Liver (tissue), 9 donors: ENCODE results near the gene PGC. TPM values are rescaled to one million over a fixed set of nuclear protein-coding genes. Genes with fewer than 3 reads are reported as not detected.
A peak's percentile ranks its signal among the peaks of the same experiment; 100 is the strongest.

Experiments
- DNase-seq: peaks from one replicate; pipeline ENCODE4 v3.0.0-alpha.2; 2017; ENCODE audit warnings: low spot score
- H3K27ac ChIP-seq, 2 donors: one replicate each; pipeline ENCODE4 v1.7.0; 2013; ENCODE audit warnings: inconsistent platforms in 2 of 2, low read length in 2 of 2, control low read depth in 1 of 2, low read depth in 1 of 2, mild to moderate bottlenecking in 1 of 2
- H3K27me3 ChIP-seq, 4 donors: one replicate each; pipeline versions ENCODE4 v1.6.1 to v1.7.0; 2013; ENCODE audit warnings: low read length in 3 of 4, inconsistent platforms in 1 of 4, mild to moderate bottlenecking in 1 of 4, moderate library complexity in 1 of 4; ENCODE audit not compliant: control insufficient read depth in 4 of 4, insufficient read depth in 4 of 4
- H3K36me3 ChIP-seq, 4 donors: one replicate each; pipeline versions ENCODE4 v1.6.1 to v1.7.0; 2013; ENCODE audit warnings: low read length in 3 of 4, mild to moderate bottlenecking in 3 of 4, low read depth in 1 of 4, moderate library complexity in 1 of 4; ENCODE audit not compliant: control insufficient read depth in 4 of 4, insufficient read depth in 3 of 4
- H3K4me1 ChIP-seq, 4 donors: one replicate each; pipeline versions ENCODE4 v1.6.1 to v1.7.0; 2013; ENCODE audit warnings: low read length in 3 of 4, mild to moderate bottlenecking in 3 of 4, moderate library complexity in 1 of 4; ENCODE audit not compliant: control insufficient read depth in 4 of 4, insufficient read depth in 4 of 4
- H3K4me3 ChIP-seq, 3 donors: one replicate each; pipeline versions ENCODE4 v1.6.1 to v1.7.0; 2013; ENCODE audit warnings: low read length in 3 of 3, control low read depth in 1 of 3, low read depth in 1 of 3, mild to moderate bottlenecking in 1 of 3
- H3K9ac ChIP-seq, 2 donors: one replicate each; pipeline ENCODE4 v1.7.0; 2013; ENCODE audit warnings: low read length in 2 of 2, mild to moderate bottlenecking in 2 of 2, moderate library complexity in 2 of 2, control low read depth in 1 of 2, low read depth in 1 of 2
- H3K9me3 ChIP-seq, 4 donors: one replicate each; pipeline versions ENCODE4 v1.6.1 to v1.7.0; 2013; ENCODE audit warnings: low read length in 3 of 4; ENCODE audit not compliant: control insufficient read depth in 4 of 4
- EGR1 ChIP-seq, 2 donors: IDR thresholded peaks; 2 replicates each; pipeline ENCODE4 v1.6.1; 2016 to 2018; ENCODE audit warnings: antibody characterized with exemption in 2 of 2, low read depth in 2 of 2
- FOXA1 ChIP-seq: IDR thresholded peaks from 2 replicates; pipeline ENCODE4 v1.6.1; 2016; ENCODE audit warnings: antibody characterized with exemption
- FOXA2 ChIP-seq: IDR thresholded peaks from 2 replicates; pipeline ENCODE4 v1.6.1; 2016; ENCODE audit warnings: antibody characterized with exemption
- GABPA ChIP-seq, 2 donors: IDR thresholded peaks in 1 of 2; conservative IDR thresholded peaks in 1 of 2; 2 replicates each; pipeline ENCODE4 v1.6.1; 2016; ENCODE audit warnings: antibody characterized with exemption in 2 of 2, mild to moderate bottlenecking in 1 of 2, moderate library complexity in 1 of 2
- HNF4A ChIP-seq, 2 donors: conservative IDR thresholded peaks; 2 replicates each; pipeline ENCODE4 v1.6.1; 2016; ENCODE audit warnings: antibody characterized with exemption in 2 of 2, mild to moderate bottlenecking in 2 of 2
- HNF4G ChIP-seq: IDR thresholded peaks from 2 replicates; pipeline ENCODE4 v1.6.1; 2016; ENCODE audit warnings: antibody characterized with exemption
- JUND ChIP-seq, 2 donors: IDR thresholded peaks; 2 replicates each; pipeline ENCODE4 v1.6.1; 2016; ENCODE audit warnings: antibody characterized with exemption in 2 of 2
- NR2F2 ChIP-seq: IDR thresholded peaks from 2 replicates; pipeline ENCODE4 v1.6.1; 2016; ENCODE audit warnings: antibody characterized with exemption
- RAD21 ChIP-seq, 2 donors: IDR thresholded peaks; 2 replicates each; pipeline ENCODE4 v1.6.1; 2016; ENCODE audit warnings: antibody characterized with exemption in 2 of 2, mild to moderate bottlenecking in 2 of 2
- RXRA ChIP-seq, 2 donors: IDR thresholded peaks; 2 replicates each; pipeline ENCODE4 v1.6.1; 2017 to 2018; ENCODE audit warnings: antibody characterized with exemption in 2 of 2, mild to moderate bottlenecking in 1 of 2
- SP1 ChIP-seq: IDR thresholded peaks from 2 replicates; pipeline ENCODE4 v1.6.1; 2018; ENCODE audit warnings: antibody characterized with exemption, mild to moderate bottlenecking
- TAF1 ChIP-seq: conservative IDR thresholded peaks from 2 replicates; pipeline ENCODE4 v1.6.1; 2016; ENCODE audit warnings: antibody characterized with exemption, mild to moderate bottlenecking
- YY1 ChIP-seq: IDR thresholded peaks from 2 replicates; pipeline ENCODE4 v1.6.1; 2016; ENCODE audit warnings: antibody characterized with exemption, mild to moderate bottlenecking
- WGBS: extraction: QIAGEN DNeasy Blood & Tissue Kit; methylation state at CpG from one replicate; pipeline ENCODE4 v1.1.7; 2013; 5-methylcytosine and 5-hydroxymethylcytosine counted together
- polyA plus RNA-seq, 2 donors: library from polyadenylated mRNA; stranded (reverse) in 1 of 2; unstranded in 1 of 2; fragments of 200-250 nt in 1 of 2; fragments of >200 nt in 1 of 2; fragmentation: Nextera tagmentation in 1 of 2; extraction: Ambion mirVana in 1 of 2; gene quantifications; one replicate each; pipeline versions ENCODE4 v1.2.1 to v1.2.3, GENCODE V29; 2013 to 2015
- total RNA-seq, 2 donors: library from RNA; depleted of rRNA; stranded (reverse); fragments of >200 nt; gene quantifications; one replicate each; pipeline ENCODE4 v1.2.3, GENCODE V29; 2014
- TF ChIP-seq, protein P1 (sequence below): fragments of 150-350 bp; IDR thresholded peaks from 2 replicates; pipeline ENCODE4 v1.5.1; 2017; ENCODE audit warnings: improper control_type of control experiment, low read depth, low read length; ENCODE audit not compliant: missing input control
- TF ChIP-seq, protein P2 (sequence below): IDR thresholded peaks from 2 replicates; pipeline ENCODE4 v1.6.1; 2016; ENCODE audit warnings: antibody characterized with exemption
- TF ChIP-seq, protein P3 (sequence below): IDR thresholded peaks from 2 replicates; pipeline ENCODE4 v1.6.1; 2016; ENCODE audit warnings: antibody characterized with exemption
- TF ChIP-seq, protein P4 (sequence below): IDR thresholded peaks from 2 replicates; pipeline ENCODE4 v1.6.1; 2016; ENCODE audit warnings: antibody characterized with exemption, mild to moderate bottlenecking
- TF ChIP-seq, protein P5 (sequence below): IDR thresholded peaks from 2 replicates; pipeline ENCODE4 v1.6.1; 2016; ENCODE audit warnings: antibody characterized with exemption
- donor health status: healthy.
- donor health status: healthy.
- donor health status: healthy.
- donor health status: healthy.
- donor health status: healthy.

The PGC gene
- total and polyA plus RNA-seq, 4 donors, result 0.05 to 0.18 TPM; not detected in 2

DNA sequence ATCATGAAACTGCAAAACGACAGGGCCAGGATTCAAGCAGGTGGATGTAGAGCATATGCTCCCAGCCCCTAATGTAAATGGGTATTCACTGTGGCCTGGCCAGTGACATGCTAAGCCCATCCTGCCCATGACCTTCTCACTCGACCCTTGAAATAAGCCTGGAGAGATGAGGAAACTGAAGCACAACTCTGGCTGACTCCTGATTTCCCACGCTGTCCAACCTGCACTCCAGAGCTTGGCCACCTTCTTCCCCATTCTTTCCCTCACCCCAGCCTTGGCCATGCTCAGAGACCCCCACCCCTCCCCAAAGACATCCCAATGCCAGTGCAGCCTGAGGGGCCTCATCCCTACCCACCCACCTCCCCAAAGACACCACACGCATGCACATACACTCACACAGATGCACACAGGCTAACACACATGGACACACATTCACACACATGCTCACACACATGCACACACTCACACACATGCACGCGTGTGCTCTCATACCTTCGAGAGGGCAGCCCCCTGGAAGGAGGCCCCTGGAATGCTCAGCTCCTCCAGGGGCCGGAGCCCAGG lies 24.1 kb downstream of the PGC start:
- no peak for DNase-seq
- Histone ChIP-seq H3K4me3 (no peak overlapping the region), H3K9me3 (no peaks in the 10 kb centered on the region), H3K4me1 (peaks cover 0 to 4% (median 0%) of the 10 kb centered on the region in 4 donors), H3K27me3 (no peaks in the 10 kb centered on the region), H3K27ac (peak overlapping the region in 1 of 2 donors; percentile 41), H3K9ac (no peak overlapping the region), H3K36me3 (no peaks in the 10 kb centered on the region)
- WGBS, result 78% methylated on average over 8 of the region's 8 CpGs
- TF ChIP-seq HNF4A (conservative IDR thresholded peaks at IDR 0.05), result no peak
- TF ChIP-seq, protein P1, sequence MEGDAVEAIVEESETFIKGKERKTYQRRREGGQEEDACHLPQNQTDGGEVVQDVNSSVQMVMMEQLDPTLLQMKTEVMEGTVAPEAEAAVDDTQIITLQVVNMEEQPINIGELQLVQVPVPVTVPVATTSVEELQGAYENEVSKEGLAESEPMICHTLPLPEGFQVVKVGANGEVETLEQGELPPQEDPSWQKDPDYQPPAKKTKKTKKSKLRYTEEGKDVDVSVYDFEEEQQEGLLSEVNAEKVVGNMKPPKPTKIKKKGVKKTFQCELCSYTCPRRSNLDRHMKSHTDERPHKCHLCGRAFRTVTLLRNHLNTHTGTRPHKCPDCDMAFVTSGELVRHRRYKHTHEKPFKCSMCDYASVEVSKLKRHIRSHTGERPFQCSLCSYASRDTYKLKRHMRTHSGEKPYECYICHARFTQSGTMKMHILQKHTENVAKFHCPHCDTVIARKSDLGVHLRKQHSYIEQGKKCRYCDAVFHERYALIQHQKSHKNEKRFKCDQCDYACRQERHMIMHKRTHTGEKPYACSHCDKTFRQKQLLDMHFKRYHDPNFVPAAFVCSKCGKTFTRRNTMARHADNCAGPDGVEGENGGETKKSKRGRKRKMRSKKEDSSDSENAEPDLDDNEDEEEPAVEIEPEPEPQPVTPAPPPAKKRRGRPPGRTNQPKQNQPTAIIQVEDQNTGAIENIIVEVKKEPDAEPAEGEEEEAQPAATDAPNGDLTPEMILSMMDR, result no peak
- no peak for TF ChIP-seq NR2F2
- TF ChIP-seq TAF1, result no peak
- no peak for TF ChIP-seq YY1
- TF ChIP-seq, protein P2, sequence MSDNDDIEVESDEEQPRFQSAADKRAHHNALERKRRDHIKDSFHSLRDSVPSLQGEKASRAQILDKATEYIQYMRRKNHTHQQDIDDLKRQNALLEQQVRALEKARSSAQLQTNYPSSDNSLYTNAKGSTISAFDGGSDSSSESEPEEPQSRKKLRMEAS, result no peak
- no peak for TF ChIP-seq JUND (IDR thresholded peaks at IDR 0.05)
- TF ChIP-seq, protein P3, sequence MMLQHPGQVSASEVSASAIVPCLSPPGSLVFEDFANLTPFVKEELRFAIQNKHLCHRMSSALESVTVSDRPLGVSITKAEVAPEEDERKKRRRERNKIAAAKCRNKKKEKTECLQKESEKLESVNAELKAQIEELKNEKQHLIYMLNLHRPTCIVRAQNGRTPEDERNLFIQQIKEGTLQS, result no peak
- TF ChIP-seq HNF4G, result no peak
- no peak for TF ChIP-seq FOXA1
- no peak for TF ChIP-seq RAD21 (IDR thresholded peaks at IDR 0.05)
- TF ChIP-seq EGR1 (IDR thresholded peaks at IDR 0.05; ENCODE audit: low read depth in 2 of 2), result no peak
- TF ChIP-seq RXRA (IDR thresholded peaks at IDR 0.05), result no peak
- TF ChIP-seq, protein P4, sequence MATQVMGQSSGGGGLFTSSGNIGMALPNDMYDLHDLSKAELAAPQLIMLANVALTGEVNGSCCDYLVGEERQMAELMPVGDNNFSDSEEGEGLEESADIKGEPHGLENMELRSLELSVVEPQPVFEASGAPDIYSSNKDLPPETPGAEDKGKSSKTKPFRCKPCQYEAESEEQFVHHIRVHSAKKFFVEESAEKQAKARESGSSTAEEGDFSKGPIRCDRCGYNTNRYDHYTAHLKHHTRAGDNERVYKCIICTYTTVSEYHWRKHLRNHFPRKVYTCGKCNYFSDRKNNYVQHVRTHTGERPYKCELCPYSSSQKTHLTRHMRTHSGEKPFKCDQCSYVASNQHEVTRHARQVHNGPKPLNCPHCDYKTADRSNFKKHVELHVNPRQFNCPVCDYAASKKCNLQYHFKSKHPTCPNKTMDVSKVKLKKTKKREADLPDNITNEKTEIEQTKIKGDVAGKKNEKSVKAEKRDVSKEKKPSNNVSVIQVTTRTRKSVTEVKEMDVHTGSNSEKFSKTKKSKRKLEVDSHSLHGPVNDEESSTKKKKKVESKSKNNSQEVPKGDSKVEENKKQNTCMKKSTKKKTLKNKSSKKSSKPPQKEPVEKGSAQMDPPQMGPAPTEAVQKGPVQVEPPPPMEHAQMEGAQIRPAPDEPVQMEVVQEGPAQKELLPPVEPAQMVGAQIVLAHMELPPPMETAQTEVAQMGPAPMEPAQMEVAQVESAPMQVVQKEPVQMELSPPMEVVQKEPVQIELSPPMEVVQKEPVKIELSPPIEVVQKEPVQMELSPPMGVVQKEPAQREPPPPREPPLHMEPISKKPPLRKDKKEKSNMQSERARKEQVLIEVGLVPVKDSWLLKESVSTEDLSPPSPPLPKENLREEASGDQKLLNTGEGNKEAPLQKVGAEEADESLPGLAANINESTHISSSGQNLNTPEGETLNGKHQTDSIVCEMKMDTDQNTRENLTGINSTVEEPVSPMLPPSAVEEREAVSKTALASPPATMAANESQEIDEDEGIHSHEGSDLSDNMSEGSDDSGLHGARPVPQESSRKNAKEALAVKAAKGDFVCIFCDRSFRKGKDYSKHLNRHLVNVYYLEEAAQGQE, result no peak
- TF ChIP-seq, protein P5, sequence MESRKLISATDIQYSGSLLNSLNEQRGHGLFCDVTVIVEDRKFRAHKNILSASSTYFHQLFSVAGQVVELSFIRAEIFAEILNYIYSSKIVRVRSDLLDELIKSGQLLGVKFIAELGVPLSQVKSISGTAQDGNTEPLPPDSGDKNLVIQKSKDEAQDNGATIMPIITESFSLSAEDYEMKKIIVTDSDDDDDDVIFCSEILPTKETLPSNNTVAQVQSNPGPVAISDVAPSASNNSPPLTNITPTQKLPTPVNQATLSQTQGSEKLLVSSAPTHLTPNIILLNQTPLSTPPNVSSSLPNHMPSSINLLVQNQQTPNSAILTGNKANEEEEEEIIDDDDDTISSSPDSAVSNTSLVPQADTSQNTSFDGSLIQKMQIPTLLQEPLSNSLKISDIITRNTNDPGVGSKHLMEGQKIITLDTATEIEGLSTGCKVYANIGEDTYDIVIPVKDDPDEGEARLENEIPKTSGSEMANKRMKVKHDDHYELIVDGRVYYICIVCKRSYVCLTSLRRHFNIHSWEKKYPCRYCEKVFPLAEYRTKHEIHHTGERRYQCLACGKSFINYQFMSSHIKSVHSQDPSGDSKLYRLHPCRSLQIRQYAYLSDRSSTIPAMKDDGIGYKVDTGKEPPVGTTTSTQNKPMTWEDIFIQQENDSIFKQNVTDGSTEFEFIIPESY, result no peak
- TF ChIP-seq SP1, result no peak
- TF ChIP-seq FOXA2, result no peak

DNA sequence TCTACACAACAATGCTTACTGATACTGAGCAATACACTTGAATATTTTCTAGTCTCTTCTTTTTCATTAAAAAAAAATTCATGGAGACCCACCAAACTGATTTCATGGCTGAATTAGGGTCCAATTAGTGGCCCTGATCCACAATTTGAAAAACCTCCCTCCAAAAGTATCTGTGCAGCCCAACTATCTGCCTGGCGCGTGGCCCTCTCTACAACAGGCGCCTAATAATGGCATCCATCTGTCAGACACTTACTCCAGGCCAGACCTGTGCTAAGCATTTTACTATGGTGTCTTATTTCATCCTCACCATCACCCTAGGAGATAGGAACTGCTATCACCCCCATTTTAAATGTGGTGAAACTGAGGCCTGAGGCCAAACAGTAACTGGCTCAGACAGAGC lies 25.8 kb downstream of the PGC start:
- Histone ChIP-seq H3K9ac (no peak overlapping the region), H3K4me1 (peaks cover 0 to 4% (median 0%) of the 10 kb centered on the region in 4 donors), H3K27me3 (no peaks in the 10 kb centered on the region), H3K36me3 (no peaks in the 10 kb centered on the region), H3K9me3 (no peaks in the 10 kb centered on the region), H3K27ac (no peak overlapping the region), H3K4me3 (no peak overlapping the region)
- WGBS, result 99% methylated on average over 3 of the region's 3 CpGs
- DNase-seq, result no peak
- TF ChIP-seq, protein P4, result no peak
- TF ChIP-seq HNF4A (conservative IDR thresholded peaks at IDR 0.05) (no peak), SP1 (no peak), TAF1 (no peak), FOXA2 (no peak), HNF4G (no peak), RAD21 (IDR thresholded peaks at IDR 0.05) (no peak), EGR1 (IDR thresholded peaks at IDR 0.05; ENCODE audit: low read depth in 2 of 2) (no peak), JUND (IDR thresholded peaks at IDR 0.05) (no peak), RXRA (IDR thresholded peaks at IDR 0.05) (no peak), NR2F2 (no peak), GABPA (IDR thresholded peaks at IDR 0.05 in 1 of 2, conservative IDR thresholded peaks at IDR 0.05 in 1 of 2) (no peak), FOXA1 (no peak), YY1 (no peak)
- TF ChIP-seq, protein P3, result no peak
- TF ChIP-seq, protein P2, result no peak
